ENCODE data around the gene FAM193B.

GRCh38 chr5:177550122-177550521 is 4.2 kb downstream of the FAM193B start:
- TF ChIP-seq, protein P1, sequence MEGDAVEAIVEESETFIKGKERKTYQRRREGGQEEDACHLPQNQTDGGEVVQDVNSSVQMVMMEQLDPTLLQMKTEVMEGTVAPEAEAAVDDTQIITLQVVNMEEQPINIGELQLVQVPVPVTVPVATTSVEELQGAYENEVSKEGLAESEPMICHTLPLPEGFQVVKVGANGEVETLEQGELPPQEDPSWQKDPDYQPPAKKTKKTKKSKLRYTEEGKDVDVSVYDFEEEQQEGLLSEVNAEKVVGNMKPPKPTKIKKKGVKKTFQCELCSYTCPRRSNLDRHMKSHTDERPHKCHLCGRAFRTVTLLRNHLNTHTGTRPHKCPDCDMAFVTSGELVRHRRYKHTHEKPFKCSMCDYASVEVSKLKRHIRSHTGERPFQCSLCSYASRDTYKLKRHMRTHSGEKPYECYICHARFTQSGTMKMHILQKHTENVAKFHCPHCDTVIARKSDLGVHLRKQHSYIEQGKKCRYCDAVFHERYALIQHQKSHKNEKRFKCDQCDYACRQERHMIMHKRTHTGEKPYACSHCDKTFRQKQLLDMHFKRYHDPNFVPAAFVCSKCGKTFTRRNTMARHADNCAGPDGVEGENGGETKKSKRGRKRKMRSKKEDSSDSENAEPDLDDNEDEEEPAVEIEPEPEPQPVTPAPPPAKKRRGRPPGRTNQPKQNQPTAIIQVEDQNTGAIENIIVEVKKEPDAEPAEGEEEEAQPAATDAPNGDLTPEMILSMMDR (conservative IDR thresholded peaks at IDR 0.05; ENCODE audit: low read depth, low read length) = no peak
- no peak for TF ChIP-seq EZH2 (IDR thresholded peaks at IDR 0.05; ENCODE audit: low read length, unreplicated experiment)

All from PC-3 (cell line).